Panc1 (cell line): Measurements from ENCODE around the gene UNC80. TPM values are rescaled to one million over a fixed set of nuclear protein-coding genes. Genes with fewer than 3 reads are reported as not detected.

Experiments used
- ATAC-seq: fragments of 200-7000 bp; cut with Tn5 transposase; 2 replicates; pipeline ENCODE4 v1.9.1; 2020; ENCODE audit warnings: mild to moderate bottlenecking, moderate library complexity
- BruUV-seq: library from RNA; stranded (reverse); fragments of 400-500 nt; replicated peaks from 2 replicates; lab custom pipeline; 2021; lab: Mats Ljungman, UMichigan
- CTCF ChIA-PET: fragments of 300-600 bp; sonication (Branson Sonifier 250); formaldehyde crosslinking; loops from one replicate; lab custom pipeline; 2022; ENCODE audit warnings: antibody characterized with exemption; lab: Charles Lee
- POLR2A ChIA-PET: fragments of 300-600 bp; sonication (Branson Sonifier 250); formaldehyde crosslinking; loops from one replicate; lab custom pipeline; 2022; ENCODE audit warnings: antibody characterized with exemption; lab: Charles Lee
- DNase-seq: peaks from one replicate; pipeline ENCODE4 v3.0.0-alpha.2; 2010; ENCODE audit warnings: low read depth, low spot score
- H3K27ac ChIP-seq: 2 replicates; pipeline ENCODE4 v1.5.1; 2011; ENCODE audit warnings: mild to moderate bottlenecking, low read length, inconsistent platforms
- H3K27me3 ChIP-seq: fragments of 200-500 bp; sonication (Bioruptor generic); 2 replicates; pipeline ENCODE4 v1.6.0; 2014; ENCODE audit warnings: low read length, inconsistent platforms; ENCODE audit not compliant: control insufficient read depth, insufficient read depth
- H3K36me3 ChIP-seq: fragments of 200-500 bp; sonication (Bioruptor generic); 2 replicates; pipeline ENCODE4 v1.5.1; 2014; ENCODE audit warnings: inconsistent platforms, mild to moderate bottlenecking, low read length, moderate library complexity; ENCODE audit not compliant: control insufficient read depth, insufficient read depth
- H3K4me1 ChIP-seq: 2 replicates; pipeline ENCODE4 v1.5.1; 2011; ENCODE audit warnings: inconsistent platforms, mild to moderate bottlenecking, low read length, moderate library complexity; ENCODE audit not compliant: control insufficient read depth, insufficient read depth
- H3K4me3 ChIP-seq, 2 experiments: 2 replicates each; pipeline ENCODE4 v1.5.1; 2011 to 2012; ENCODE audit warnings: low read depth in 2 of 2, low read length in 2 of 2, mild to moderate bottlenecking in 2 of 2, inconsistent platforms in 1 of 2, moderate library complexity in 1 of 2
- H3K9me3 ChIP-seq: fragments of 200-500 bp; sonication (Bioruptor generic); 2 replicates; pipeline ENCODE4 v1.5.1; 2014; ENCODE audit warnings: low read depth, mild to moderate bottlenecking, inconsistent platforms, low read length, moderate library complexity; ENCODE audit not compliant: control insufficient read depth, insufficient read depth
- CTCF ChIP-seq: fragments of 450-650 bp; IDR thresholded peaks from 2 replicates; pipeline ENCODE4 v1.5.1; 2017; ENCODE audit warnings: mild to moderate bottlenecking
- POLR2AphosphoS5 ChIP-seq: IDR thresholded peaks from 2 replicates; pipeline ENCODE4 v1.6.1; 2012; ENCODE audit warnings: mild to moderate bottlenecking, low read depth, low read length, moderate library complexity
- REST ChIP-seq, 2 experiments: IDR thresholded peaks; 2 replicates each; pipeline ENCODE4 v1.6.1; 2011 to 2012; ENCODE audit warnings: low read depth in 2 of 2, control low read depth in 1 of 2, low read length in 1 of 2, mild to moderate bottlenecking in 1 of 2, moderate library complexity in 1 of 2; ENCODE audit not compliant: insufficient read depth in 1 of 2
- SIN3A ChIP-seq: IDR thresholded peaks from 2 replicates; pipeline ENCODE4 v1.6.1; 2012; ENCODE audit warnings: low read depth, mild to moderate bottlenecking, low read length, moderate library complexity, borderline replicate concordance; ENCODE audit not compliant: insufficient read depth
- TCF7L2 ChIP-seq: IDR thresholded peaks from 2 replicates; pipeline ENCODE4 v1.6.1; 2011; ENCODE audit warnings: mild to moderate bottlenecking, low read depth, low read length, inconsistent platforms
- in situ Hi-C: cut with HindIII; loops from 2 replicates; pipeline ENCODE4 v1.10.0; 2016; ENCODE audit warnings: low sequenced_read_pairs, low pct_unique_long_range_greater_than_20kb
- intact Hi-C: fragments of 100-400 bp; cut with micrococcal nuclease; formaldehyde crosslinking; loops from one replicate; pipeline ENCODE4 v1.10.0; 2022; ENCODE audit not compliant: unreplicated experiment
- total RNA-seq: library from RNA; stranded (reverse); gene quantifications from one replicate; pipeline ENCODE4 v1.2.1, GENCODE V29; 2021; ENCODE audit not compliant: unreplicated experiment

The UNC80 gene
- total RNA-seq, 1 experiment from 2014 or later: 0.08 TPM

DNA sequence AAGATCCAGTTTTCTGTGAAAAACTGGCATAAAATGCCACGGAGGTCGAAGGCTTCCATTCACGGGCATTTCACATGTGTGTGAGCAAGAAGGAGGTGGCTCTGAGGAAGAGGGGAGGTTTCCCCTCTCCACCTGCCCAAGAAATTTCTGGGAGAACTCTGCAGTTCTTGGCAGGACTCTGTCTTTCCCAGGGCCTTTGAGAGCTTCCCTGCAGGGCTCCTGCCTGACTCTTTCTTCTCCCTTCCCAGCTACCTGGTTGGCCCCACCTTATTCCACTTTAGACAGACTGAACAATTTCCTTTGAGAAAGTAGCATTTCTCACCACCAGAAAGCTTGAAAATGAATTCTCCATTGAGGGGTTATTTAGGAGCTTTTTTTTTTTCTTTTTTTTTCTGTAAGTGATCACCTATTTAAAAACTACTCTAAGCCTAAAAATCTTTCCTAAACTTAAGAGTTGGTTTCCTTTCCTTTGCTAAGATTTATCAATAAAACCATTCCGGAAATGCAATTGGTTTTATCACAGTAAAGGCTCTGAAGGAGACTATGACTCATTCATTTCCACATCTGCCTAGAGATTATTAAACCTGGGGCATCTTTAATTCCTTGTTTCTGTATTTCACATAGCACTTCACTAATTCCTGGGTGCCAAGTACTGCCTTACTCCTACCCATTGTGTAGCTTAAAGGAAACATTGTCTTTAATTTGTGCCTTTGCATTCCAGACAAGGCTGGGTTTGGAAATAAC lies 59.3 kb downstream of the UNC80 start:
- H3K4me1 ChIP-seq: no peaks in the 10 kb centered on the region
- DNase-seq (no peak), ATAC-seq (no peak)
- no peak overlapping the region for H3K4me3 ChIP-seq
- TF ChIP-seq REST (IDR thresholded peaks at IDR 0.05; ENCODE audit: insufficient read depth in 1 of 2, low read depth in 2 of 2, low read length in 1 of 2): no peak
- no peak for TF ChIP-seq CTCF
- TF ChIP-seq SIN3A: no peak
- no peak for TF ChIP-seq TCF7L2
- no peak for TF ChIP-seq POLR2AphosphoS5
- no peaks in the 10 kb centered on the region for H3K9me3 ChIP-seq
- no peak overlapping the region for H3K27ac ChIP-seq
- no peaks in the 10 kb centered on the region for H3K36me3 ChIP-seq
- intact Hi-C loops: no loop called here
- CTCF ChIA-PET: no interaction called here
- BruUV-seq: no TSS peak
- no peaks in the 10 kb centered on the region; the same call in 1 of the 2 replicates for H3K27me3 ChIP-seq
- in situ Hi-C loops: no loop called here
- POLR2A ChIA-PET: no interaction called here

DNA sequence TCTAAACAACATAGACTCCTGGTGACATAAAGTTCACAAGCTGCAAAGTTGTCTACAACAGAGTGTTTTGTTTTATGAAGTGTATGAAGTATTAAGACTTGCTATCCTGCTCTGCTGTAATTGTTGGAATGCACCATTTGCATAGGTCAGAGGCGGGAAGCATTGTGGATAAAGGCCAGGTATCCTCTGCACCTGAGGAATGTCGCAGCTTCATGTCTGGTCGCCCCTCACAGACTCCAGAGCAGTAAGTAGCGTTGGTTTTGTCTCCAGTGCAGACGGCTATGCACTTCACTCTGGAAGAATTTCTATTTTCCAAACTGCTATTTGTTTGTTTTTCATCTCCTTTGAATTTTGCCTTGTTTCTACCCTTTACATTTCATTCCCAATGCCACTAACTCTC lies 63.1 kb downstream of the UNC80 start:
- intact Hi-C loops (no loop called here), in situ Hi-C loops (no loop called here)
- ChIA-PET POLR2A (no interaction called here), CTCF (no interaction called here)
- H3K36me3 ChIP-seq: no peaks in the 10 kb centered on the region
- no peaks in the 10 kb centered on the region for H3K9me3 ChIP-seq
- DNase-seq (no peak), ATAC-seq (no peak)
- no peak for TF ChIP-seq TCF7L2
- TF ChIP-seq REST (IDR thresholded peaks at IDR 0.05; ENCODE audit: insufficient read depth in 1 of 2, low read depth in 2 of 2, low read length in 1 of 2): no peak
- no peak for TF ChIP-seq POLR2AphosphoS5
- no peak for TF ChIP-seq SIN3A
- no peak overlapping the region for H3K27ac ChIP-seq
- BruUV-seq: no TSS peak
- H3K4me3 ChIP-seq: no peak overlapping the region
- H3K4me1 ChIP-seq: no peaks in the 10 kb centered on the region
- no peaks in the 10 kb centered on the region; the same call in 1 of the 2 replicates for H3K27me3 ChIP-seq
